ENCODE measurements around the gene UBE2E1. TPM values are rescaled to one million over a fixed set of nuclear protein-coding genes. Genes with fewer than 3 reads are reported as not detected.
A peak's percentile ranks its signal among the peaks of the same experiment; 100 is the strongest.

UBE2E1 gene
- total and polyA plus RNA-seq, 2 experiments from 2014 or later: 39.9 to 120 TPM

DNA sequence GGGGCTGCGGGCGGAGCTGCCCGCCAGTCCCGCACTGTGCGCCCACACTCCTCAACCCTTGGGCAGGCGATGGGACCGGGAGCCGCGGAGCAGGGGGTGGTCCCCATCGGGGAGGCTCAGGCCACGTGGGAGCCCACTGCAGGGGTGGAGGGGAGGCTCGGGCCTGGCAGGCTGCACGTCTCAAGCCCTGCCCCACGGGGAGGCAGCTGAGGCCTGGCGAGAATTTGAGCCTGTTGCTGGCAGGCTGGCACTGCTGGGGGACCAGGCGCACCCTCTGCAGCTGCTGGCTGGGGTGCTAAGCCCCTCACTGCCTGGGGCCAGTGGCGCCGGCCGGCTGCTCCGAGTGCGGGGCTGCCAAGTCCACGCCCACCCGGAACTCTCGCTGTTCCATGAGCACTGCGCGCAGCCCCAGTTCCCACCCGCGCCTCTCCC, 76.7 kb downstream of the UBE2E1 start:
- H2AFZ ChIP-seq: no peak overlapping the region
- Mint-ChIP-seq H3K27me3 (ENCODE audit: insufficient read depth, low read depth, poor library complexity) (peaks cover 3% of the 10 kb centered on the region), H3K36me3 (ENCODE audit: low read depth) (peaks cover 51% of the 10 kb centered on the region), H3K4me3 (no peak overlapping the region), H3K4me1 (peaks cover 4% of the 10 kb centered on the region; the same call in 2 of the 3 replicates), H3K27ac (no peak overlapping the region), H3K9me3 (peaks cover 28% of the 10 kb centered on the region)
- H3F3A ChIP-seq (replicated peaks; ENCODE audit: low read depth): no peaks in the 10 kb centered on the region
- TF ChIP-seq ZNF331 (CRISPR knock-in tag; IDR thresholded peaks at IDR 0.05; ENCODE audit: low read depth): no peak
- TF ChIP-seq ETS1 (IDR thresholded peaks at IDR 0.05): no peak
- no peak for TF ChIP-seq EZH2phosphoT487 (IDR thresholded peaks at IDR 0.05; ENCODE audit: unreplicated experiment)
- TF ChIP-seq, protein P1, sequence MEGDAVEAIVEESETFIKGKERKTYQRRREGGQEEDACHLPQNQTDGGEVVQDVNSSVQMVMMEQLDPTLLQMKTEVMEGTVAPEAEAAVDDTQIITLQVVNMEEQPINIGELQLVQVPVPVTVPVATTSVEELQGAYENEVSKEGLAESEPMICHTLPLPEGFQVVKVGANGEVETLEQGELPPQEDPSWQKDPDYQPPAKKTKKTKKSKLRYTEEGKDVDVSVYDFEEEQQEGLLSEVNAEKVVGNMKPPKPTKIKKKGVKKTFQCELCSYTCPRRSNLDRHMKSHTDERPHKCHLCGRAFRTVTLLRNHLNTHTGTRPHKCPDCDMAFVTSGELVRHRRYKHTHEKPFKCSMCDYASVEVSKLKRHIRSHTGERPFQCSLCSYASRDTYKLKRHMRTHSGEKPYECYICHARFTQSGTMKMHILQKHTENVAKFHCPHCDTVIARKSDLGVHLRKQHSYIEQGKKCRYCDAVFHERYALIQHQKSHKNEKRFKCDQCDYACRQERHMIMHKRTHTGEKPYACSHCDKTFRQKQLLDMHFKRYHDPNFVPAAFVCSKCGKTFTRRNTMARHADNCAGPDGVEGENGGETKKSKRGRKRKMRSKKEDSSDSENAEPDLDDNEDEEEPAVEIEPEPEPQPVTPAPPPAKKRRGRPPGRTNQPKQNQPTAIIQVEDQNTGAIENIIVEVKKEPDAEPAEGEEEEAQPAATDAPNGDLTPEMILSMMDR (conservative IDR thresholded peaks at IDR 0.05; ENCODE audit: low read depth in 2 of 2): no peak
- TF ChIP-seq STAT1 (IDR thresholded peaks at IDR 0.05; ENCODE audit: unreplicated experiment): no peak
- TF ChIP-seq CREB1 (CRISPR knock-in tag; IDR thresholded peaks at IDR 0.05; ENCODE audit: low read depth): no peak
- no peak for TF ChIP-seq ZNF462 (CRISPR knock-in tag; IDR thresholded peaks at IDR 0.05)
- TF ChIP-seq JUNB (IDR thresholded peaks at IDR 0.05; ENCODE audit: unreplicated experiment): no peak
- TF ChIP-seq ZNF114 (CRISPR knock-in tag; IDR thresholded peaks at IDR 0.05): no peak
- TF ChIP-seq NANOG (IDR thresholded peaks at IDR 0.05; ENCODE audit: borderline replicate concordance): no peak
- TF ChIP-seq, protein P2, sequence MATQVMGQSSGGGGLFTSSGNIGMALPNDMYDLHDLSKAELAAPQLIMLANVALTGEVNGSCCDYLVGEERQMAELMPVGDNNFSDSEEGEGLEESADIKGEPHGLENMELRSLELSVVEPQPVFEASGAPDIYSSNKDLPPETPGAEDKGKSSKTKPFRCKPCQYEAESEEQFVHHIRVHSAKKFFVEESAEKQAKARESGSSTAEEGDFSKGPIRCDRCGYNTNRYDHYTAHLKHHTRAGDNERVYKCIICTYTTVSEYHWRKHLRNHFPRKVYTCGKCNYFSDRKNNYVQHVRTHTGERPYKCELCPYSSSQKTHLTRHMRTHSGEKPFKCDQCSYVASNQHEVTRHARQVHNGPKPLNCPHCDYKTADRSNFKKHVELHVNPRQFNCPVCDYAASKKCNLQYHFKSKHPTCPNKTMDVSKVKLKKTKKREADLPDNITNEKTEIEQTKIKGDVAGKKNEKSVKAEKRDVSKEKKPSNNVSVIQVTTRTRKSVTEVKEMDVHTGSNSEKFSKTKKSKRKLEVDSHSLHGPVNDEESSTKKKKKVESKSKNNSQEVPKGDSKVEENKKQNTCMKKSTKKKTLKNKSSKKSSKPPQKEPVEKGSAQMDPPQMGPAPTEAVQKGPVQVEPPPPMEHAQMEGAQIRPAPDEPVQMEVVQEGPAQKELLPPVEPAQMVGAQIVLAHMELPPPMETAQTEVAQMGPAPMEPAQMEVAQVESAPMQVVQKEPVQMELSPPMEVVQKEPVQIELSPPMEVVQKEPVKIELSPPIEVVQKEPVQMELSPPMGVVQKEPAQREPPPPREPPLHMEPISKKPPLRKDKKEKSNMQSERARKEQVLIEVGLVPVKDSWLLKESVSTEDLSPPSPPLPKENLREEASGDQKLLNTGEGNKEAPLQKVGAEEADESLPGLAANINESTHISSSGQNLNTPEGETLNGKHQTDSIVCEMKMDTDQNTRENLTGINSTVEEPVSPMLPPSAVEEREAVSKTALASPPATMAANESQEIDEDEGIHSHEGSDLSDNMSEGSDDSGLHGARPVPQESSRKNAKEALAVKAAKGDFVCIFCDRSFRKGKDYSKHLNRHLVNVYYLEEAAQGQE (IDR thresholded peaks at IDR 0.05; ENCODE audit: unreplicated experiment): no peak
- TF ChIP-seq EZH2 (IDR thresholded peaks at IDR 0.05; ENCODE audit: low read depth, unreplicated experiment): no peak
- TF ChIP-seq POLR2AphosphoS5 (IDR thresholded peaks at IDR 0.05; ENCODE audit: low read depth): no peak
- H3K4me2 ChIP-seq: no peak overlapping the region
- H3K27me3 ChIP-seq (ENCODE audit: insufficient read depth): no peaks in the 10 kb centered on the region
- H3K4me3 ChIP-seq: no peak overlapping the region
- ATAC-seq: peak; percentile 51
- H3K9me2 ChIP-seq (ENCODE audit: insufficient read depth): no peaks in the 10 kb centered on the region
- H3K79me2 ChIP-seq (replicated peaks; ENCODE audit: insufficient read depth): peaks cover 76% of the 10 kb centered on the region
- no peaks in the 10 kb centered on the region; the same call in 1 of the 2 replicates for H3K36me3 ChIP-seq (ENCODE audit: insufficient read depth)
- DNase-seq (ENCODE audit: low spot score): no peak
- no peak overlapping the region for H3K27ac ChIP-seq (ENCODE audit: low read depth)
- H3K4me1 ChIP-seq (ENCODE audit: insufficient read depth): no peaks in the 10 kb centered on the region
- H4K20me1 ChIP-seq (replicated peaks; ENCODE audit: insufficient read depth): peaks cover 6% of the 10 kb centered on the region

Data from GM23338 (cell line).